Germinal center (tissue), 1 donor: ENCODE results near the gene ZNF652.
A peak's percentile ranks its signal among the peaks of the same experiment; 100 is the strongest.
"Not testable (repeated sequence)": the region's sequence is repeated elsewhere in the genome, so short reads cannot be mapped to it uniquely, and the experiment has no call there.

Experiments
- DNase-seq: peaks from one replicate; pipeline ENCODE4 v3.0.0; 2012; ENCODE audit warnings: mixed read lengths, low spot score

Gene ZNF652

DNA sequence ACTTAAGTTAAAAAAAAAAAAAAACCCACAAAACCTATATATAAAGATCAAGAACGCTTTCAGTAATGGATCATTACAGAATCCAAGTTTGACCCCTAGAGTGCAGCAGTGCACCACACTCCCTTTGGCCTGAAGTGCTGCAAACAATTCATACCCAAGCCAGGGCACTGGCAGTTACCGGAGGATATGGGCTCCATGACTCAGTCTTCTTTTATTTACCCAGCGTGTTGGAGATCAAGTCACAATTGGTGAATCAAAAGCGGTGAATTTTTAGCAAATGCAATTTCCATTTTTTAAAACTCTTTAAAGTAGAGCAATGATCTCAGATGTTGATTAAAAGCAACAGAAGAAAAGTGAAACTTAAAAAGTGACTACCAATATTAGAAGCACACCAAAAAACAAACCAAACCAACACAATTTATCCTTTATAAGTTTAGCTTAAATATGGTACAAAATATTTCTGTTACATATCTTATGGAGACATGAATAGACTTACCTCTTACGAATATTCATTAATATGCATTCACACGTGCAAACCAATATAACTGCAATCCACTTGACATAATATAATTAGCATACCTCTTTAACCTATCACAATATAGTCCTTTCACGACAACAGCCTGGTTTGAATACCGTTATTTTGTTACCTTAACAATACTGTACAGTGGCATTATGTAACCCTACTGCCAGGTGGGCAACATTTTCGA is 46.3 kb downstream of the ZNF652 start:
- DNase-seq: peak; percentile 78

DNA sequence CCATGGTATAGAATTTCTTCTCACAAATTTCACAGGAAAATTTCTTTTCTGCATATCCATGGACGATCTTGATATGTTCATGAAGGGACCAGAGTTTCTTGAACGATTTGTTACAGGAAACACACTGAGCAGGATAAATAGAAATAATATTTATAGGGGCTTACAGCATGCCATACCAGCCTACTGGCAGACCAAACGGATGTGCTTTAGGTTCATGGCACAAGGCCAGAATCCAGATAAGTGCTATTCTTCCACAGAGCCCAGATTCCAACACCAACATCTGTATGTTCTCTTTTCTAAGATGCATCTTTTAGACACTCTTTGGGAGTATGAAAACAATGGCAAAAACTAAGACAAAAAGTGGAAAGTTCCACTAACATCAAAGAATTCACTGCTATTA is 49.3 kb downstream of the ZNF652 start:
- DNase-seq: no peak

DNA sequence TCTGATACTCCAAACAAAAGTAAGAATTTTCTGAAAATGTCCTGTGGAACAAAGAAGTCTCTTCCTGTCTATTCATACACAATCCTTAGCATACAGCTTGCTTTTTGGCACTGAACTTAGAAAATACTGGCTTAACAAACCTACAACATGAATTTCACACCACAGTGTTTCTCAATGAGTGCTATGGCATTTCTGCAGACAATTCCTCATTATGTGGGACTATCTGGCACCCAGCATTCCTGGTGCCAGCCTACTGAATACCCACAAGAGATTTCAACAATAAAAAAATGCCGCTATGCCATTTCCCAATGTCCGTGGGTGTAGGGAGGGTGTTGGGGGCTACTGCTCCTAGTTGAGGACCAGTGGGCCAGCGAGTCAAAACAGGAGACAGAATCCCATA is 62.1 kb downstream of the ZNF652 start:
- no peak for DNase-seq

GRCh38 chr17:49298371-49298976 is 63.6 kb downstream of the ZNF652 start:
- DNase-seq: no peak

- no peak for DNase-seq
Measured at GRCh38 chr17:49297141-49297540, 64.9 kb downstream of the ZNF652 start.

DNA sequence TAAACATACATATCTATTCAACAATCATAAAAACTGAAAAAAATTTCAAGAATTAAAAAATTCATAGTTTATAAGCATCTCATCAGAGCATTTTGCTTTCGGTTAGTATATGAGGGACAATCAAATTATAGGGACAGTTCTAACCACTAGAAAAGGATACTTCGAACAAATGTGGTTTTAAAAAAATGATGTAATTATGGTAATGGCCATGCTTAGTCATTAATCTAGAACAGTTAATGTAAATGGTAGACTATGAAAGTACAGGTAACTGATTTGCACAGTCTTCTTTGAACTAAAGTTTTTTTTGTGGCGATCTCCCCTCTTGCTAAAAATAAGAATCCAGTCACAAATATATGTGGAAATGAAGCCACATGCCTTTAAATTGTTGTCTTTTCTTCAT is 67.9 kb downstream of the ZNF652 start:
- DNase-seq: no peak

DNA sequence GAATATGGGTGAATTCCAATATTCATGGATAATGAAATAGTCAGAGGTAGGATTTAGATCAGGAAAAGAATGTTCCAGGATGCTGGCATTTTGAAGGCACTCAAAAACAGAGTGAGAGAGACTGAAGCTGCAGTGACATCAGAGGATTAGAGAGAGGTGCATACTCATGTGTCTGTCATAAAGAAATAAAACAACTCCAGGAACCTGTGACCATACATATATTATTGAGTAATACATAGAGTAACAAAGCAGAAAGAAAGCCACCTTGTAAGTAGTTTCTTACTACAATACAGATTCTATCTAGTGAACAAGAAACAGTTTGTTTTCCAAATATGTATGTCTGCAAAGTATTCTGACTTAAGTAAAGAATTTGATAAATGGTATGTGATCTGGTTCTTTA is 69.1 kb downstream of the ZNF652 start:
- no peak for DNase-seq

GRCh38 chr17:49291929-49292328 is 70.1 kb downstream of the ZNF652 start:
- no peak for DNase-seq

GRCh38 chr17:49290690-49291359 is 71.2 kb downstream of the ZNF652 start:
- peak; percentile 45 for DNase-seq

DNA sequence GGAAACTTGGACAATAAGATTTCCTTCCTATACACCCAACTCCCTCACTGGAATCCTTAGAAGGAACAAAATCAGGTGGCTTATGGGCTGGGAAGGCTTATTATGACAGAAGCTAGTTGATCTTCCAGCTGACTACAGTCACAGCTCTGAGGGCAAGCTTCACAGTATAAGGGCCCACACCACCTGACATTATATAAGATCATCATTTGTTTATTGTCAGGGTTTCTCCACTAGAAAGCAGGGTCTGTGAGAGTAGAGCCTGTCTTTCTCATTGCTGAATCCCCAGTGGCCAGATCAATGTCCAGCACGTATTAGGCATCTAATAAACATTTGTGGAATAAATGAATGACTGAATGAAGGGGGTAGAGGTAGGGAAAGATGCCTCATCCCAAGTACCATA is 73.7 kb downstream of the ZNF652 start:
- no peak for DNase-seq

GRCh38 chr17:49287481-49287880 is 74.6 kb downstream of the ZNF652 start:
- DNase-seq: no peak

- not testable (repeated sequence) for DNase-seq
Measured at GRCh38 chr17:49286261-49286973, 75.6 kb downstream of the ZNF652 start.

DNA sequence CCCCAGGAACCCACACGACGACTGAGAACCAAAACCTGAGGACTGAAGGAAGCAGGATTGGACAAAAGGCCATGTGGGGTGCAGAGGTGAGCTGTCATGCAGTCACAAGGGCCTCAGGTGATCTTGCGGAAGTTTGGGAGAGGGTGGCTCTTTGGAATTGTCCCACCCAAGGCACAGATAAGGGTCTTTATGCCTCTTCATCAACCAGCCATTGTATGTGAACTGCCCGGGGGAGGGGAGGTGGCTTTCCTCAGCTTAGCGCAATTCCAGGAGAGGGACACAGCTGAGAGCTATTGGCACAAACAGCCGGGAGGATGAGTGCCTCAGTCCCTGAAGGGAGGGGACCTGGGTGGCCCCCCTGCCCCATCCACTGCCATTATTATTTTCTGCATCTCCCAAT is 76.3 kb downstream of the ZNF652 start:
- DNase-seq: no peak

- no peak for DNase-seq
Measured at GRCh38 chr17:49280918-49281317, 81.1 kb downstream of the ZNF652 start.

DNA sequence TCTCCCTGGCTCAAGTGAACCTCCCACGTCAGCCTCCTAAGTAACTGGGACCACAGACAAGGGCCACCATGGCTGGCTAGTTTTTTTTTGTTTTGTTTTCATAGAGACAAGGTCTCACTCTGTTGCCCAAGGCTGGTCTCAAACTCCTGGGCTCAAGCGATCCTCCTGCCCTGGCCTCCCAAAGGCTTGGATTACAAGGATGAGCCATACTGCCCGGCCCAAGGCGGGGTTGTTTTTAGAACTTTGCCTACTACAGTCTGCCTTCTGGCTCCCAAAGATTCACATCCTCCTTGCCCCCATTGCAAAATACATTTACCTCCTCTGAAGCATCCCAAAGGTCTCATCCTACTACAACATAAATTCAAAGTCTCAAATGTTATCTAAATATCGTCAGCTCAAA is 82.0 kb downstream of the ZNF652 start:
- no peak for DNase-seq

DNA sequence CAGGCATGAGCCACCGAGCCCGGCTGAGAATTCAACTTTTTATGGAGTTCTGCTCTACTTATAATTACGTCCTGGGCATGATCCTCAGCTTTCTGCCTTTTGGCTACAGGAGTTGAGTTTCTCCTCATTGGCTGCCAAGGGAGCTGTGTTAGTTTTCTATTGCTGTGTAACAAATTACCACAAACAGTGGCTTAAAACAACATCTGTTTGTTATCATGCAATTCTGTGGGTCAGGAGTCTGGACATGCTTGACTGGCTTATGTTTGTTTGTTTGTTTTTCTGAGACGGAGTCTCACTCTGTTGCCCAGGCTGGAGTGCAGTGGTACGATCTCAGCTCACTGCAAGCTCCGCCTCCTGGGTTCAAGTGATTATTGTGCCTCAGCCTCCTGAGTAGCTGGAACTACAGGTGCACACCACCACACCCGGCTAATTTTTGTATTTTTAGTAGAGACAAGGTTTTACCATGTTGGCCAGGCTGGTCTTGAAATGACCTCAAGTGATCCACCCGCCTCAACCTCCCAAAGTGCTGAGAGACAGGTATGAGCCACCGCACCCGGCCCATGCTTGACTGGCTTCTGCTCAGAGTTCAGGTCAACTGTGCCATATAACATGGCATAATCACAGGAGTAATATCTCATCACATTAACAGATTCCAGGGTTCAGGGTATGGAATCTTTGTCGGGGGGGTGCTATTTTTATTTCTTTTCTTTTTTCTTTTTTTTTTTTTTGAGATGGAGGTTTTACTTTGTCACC is 82.6 kb downstream of the ZNF652 start:
- not testable (repeated sequence) for DNase-seq

DNA sequence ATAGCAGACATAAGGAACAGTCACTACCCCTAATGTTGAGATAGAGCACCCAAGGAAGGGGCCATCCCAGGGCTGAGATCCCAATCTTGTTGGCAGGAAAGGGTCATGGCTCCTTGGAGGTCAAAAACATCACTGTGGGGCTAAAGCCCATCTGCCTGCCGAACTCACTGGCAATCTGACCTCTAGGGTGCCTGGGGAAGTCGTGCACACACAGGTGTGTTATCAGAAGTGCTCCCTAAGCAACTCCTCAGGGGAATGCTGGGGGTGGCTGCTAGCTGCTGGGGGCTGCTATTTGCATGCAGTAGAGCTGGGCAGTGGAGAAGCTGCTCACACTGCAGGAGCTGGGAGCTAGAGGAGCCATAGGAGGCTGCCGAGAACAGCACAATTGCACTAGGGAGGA is 84.0 kb downstream of the ZNF652 start:
- no peak for DNase-seq

DNA sequence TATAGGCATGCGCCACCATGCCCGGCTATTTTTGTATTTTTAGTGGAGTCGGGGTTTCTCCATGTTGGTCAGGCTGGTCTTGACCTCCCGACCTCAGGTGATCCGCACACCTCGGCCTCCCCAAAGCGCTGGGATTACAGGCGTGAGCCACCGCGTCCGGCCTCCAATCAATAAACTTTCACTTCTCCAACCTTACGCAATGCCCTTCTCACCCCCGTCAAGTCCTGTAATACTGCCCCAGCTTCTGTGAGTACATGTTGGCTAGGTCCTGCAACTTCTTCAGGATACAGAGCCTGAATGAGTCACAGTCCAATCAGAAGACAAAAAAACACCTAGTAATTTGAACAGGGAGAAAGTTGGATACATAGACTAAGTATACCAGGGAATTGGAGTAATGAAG is 84.4 kb downstream of the ZNF652 start:
- DNase-seq: no peak

GRCh38 chr17:49275981-49276380 is 86.1 kb downstream of the ZNF652 start:
- DNase-seq: not testable (repeated sequence)

DNA sequence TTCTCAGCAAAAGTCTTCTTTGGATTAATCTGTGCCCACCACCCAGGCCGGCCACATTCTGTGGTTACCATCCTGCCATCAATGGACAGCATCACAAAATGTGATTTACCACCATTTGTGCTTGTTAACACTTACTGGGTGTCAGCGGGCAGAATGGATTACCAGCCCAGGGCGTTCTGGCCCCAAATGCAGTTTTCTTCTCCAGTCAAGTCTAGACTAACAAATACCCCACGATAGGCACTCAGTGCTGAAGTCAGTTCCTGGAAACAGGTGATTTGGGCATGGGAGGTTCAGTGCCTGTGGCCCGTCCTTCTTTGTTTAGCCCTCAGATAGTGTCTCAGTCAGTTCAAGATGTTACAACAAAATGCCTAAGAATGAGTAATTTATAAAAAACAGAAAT is 92.7 kb downstream of the ZNF652 start:
- DNase-seq: no peak

- DNase-seq: no peak
Measured at GRCh38 chr17:49267912-49268311, 94.1 kb downstream of the ZNF652 start.

GRCh38 chr17:49266233-49266632 is 95.8 kb downstream of the ZNF652 start:
- no peak for DNase-seq
